Measurements from ENCODE around the gene CLIP4.

DNA sequence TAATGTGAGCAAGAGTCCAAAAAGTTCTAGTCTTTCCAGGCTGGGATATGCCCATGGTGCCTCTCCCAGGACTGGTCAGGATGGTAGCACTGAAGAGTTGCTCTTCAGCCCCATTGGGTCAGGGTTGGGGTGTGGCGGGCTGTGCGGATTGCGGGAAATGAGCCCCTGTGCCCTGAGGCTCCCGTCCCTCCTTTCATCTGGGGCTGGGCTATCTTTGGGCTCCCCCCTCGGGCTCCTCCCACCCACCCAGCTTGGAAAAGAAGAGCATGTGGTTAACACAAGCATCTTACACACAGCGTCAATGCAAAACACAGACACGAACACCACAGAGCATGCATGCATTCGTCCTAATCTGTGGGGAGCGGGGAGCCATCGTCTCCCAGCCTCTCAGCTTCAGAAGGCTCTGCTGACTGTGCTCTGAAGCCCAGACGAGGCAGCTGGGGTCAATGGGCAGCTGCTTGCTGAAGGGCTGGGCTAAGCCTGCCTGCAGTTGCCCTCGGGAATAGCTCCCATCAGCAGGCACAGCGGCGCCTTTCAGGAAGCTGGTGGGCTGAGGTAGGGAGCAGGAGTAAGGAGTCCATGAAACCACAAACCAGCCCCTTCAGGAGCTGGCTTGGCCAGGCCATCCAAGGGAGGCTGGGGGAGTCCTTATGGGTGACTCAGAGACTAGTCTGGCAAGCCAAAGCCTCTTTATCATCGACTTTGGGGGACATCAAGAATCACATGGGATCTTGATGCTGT is 112.9 kb downstream of the CLIP4 start:
- TF ChIP-seq YY1 (IDR thresholded peaks at IDR 0.05; ENCODE audit: low read depth, low read length) (no peak), JUNB (IDR thresholded peaks at IDR 0.05) (no peak), RAD51 (IDR thresholded peaks at IDR 0.05) (no peak)
- TF ChIP-seq, protein P1, sequence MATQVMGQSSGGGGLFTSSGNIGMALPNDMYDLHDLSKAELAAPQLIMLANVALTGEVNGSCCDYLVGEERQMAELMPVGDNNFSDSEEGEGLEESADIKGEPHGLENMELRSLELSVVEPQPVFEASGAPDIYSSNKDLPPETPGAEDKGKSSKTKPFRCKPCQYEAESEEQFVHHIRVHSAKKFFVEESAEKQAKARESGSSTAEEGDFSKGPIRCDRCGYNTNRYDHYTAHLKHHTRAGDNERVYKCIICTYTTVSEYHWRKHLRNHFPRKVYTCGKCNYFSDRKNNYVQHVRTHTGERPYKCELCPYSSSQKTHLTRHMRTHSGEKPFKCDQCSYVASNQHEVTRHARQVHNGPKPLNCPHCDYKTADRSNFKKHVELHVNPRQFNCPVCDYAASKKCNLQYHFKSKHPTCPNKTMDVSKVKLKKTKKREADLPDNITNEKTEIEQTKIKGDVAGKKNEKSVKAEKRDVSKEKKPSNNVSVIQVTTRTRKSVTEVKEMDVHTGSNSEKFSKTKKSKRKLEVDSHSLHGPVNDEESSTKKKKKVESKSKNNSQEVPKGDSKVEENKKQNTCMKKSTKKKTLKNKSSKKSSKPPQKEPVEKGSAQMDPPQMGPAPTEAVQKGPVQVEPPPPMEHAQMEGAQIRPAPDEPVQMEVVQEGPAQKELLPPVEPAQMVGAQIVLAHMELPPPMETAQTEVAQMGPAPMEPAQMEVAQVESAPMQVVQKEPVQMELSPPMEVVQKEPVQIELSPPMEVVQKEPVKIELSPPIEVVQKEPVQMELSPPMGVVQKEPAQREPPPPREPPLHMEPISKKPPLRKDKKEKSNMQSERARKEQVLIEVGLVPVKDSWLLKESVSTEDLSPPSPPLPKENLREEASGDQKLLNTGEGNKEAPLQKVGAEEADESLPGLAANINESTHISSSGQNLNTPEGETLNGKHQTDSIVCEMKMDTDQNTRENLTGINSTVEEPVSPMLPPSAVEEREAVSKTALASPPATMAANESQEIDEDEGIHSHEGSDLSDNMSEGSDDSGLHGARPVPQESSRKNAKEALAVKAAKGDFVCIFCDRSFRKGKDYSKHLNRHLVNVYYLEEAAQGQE (IDR thresholded peaks at IDR 0.05; ENCODE audit: low read depth, low read length), result no peak

Data from GM12878 (cell line).